Activated naive CD4-positive, alpha-beta T cell treated with anti-CD3 and anti-CD28 coated beads for 36 hours (primary cell): ENCODE data around the gene SPON2. TPM values are rescaled to one million over a fixed set of nuclear protein-coding genes. Genes with fewer than 3 reads are reported as not detected.
A peak's percentile ranks its signal among the peaks of the same experiment; 100 is the strongest.

Source experiments
- CTCF ChIA-PET: fragments of 350-600 bp; sonication (Branson Sonifier 250); formaldehyde crosslinking; loops from one replicate; lab custom pipeline; 2021; ENCODE audit warnings: antibody characterized with exemption; lab: Charles Lee
- DNase-seq: peaks from one replicate; pipeline ENCODE4 v3.0.0-alpha.2; 2020
- H3K27ac Mint-ChIP-seq: one replicate; pipeline ENCODE4 v1.8.0; 2021; ENCODE audit warnings: mild to moderate bottlenecking, mixed read lengths
- H3K27me3 Mint-ChIP-seq: one replicate; pipeline ENCODE4 v1.8.0; 2021; ENCODE audit warnings: low read depth, mixed read lengths
- H3K36me3 Mint-ChIP-seq: one replicate; pipeline ENCODE4 v1.8.0; 2021; ENCODE audit warnings: low read depth, mixed read lengths
- H3K4me1 Mint-ChIP-seq: one replicate; pipeline ENCODE4 v1.8.0; 2021; ENCODE audit warnings: low read depth, mixed read lengths
- H3K4me3 Mint-ChIP-seq: one replicate; pipeline ENCODE4 v1.8.0; 2021; ENCODE audit warnings: mild to moderate bottlenecking, moderate library complexity, mixed read lengths
- H3K9me3 Mint-ChIP-seq: one replicate; pipeline ENCODE4 v1.8.0; 2021; ENCODE audit warnings: mixed read lengths
- intact Hi-C: fragments of 100-400 bp; cut with micrococcal nuclease; formaldehyde crosslinking; loops from one replicate; pipeline ENCODE4 v1.15.1; 2023
- total RNA-seq, 2 experiments: library from RNA; stranded (reverse); gene quantifications; one replicate each; pipeline ENCODE4 v1.2.3, GENCODE V29; 2021

SPON2 gene
- total RNA-seq = 1 to 10 TPM; 4.8 to 5.5 TPM

GRCh38 chr4:1172228-1172851, at the start of gene SPON2:
SPON2 (minus strand) TSS chr4:1172583.
- Mint-ChIP-seq H3K4me1 (peaks cover 8% of the 10 kb centered on the region), H3K4me3 (peak within 1 kb of the TSS; percentile 21)
- CTCF ChIA-PET = interaction anchor here (1.0 kb wide), 1 partner anchor 96 kb away, joined by 4 read pairs; no protein-coding TSS in a partner anchor

GRCh38 chr4:1221155-1221870, 48.9 kb upstream of the SPON2 start:
- H3K27ac Mint-ChIP-seq = no peak overlapping the region
- peaks cover 30% of the 10 kb centered on the region for H3K36me3 Mint-ChIP-seq
- intact Hi-C loops = no loop called here
- DNase-seq = no peak
- CTCF ChIA-PET = no interaction called here
- peaks cover 21% of the 10 kb centered on the region for H3K4me1 Mint-ChIP-seq
- H3K9me3 Mint-ChIP-seq = no peaks in the 10 kb centered on the region
- no peaks in the 10 kb centered on the region for H3K27me3 Mint-ChIP-seq
- no peak overlapping the region for H3K4me3 Mint-ChIP-seq

More at GRCh38 chr4:1172228-1172851, at the start of gene SPON2:
- no peak for DNase-seq
- no peaks in the 10 kb centered on the region for H3K36me3 Mint-ChIP-seq
- no peaks in the 10 kb centered on the region for H3K9me3 Mint-ChIP-seq
- no peak within 1 kb of the TSS for H3K27ac Mint-ChIP-seq
- H3K27me3 Mint-ChIP-seq = peaks cover 25% of the 10 kb centered on the region
- intact Hi-C loops = no loop called here

- no peaks in the 10 kb centered on the region for H3K27me3 Mint-ChIP-seq
- no peak for DNase-seq
- H3K27ac Mint-ChIP-seq = no peak overlapping the region
- H3K9me3 Mint-ChIP-seq = no peaks in the 10 kb centered on the region
- no peak overlapping the region for H3K4me3 Mint-ChIP-seq
- H3K4me1 Mint-ChIP-seq = peaks cover 21% of the 10 kb centered on the region
- CTCF ChIA-PET = interaction anchor here (1.4 kb wide), 1 partner anchor 53 kb away, joined by 10 read pairs; no protein-coding TSS in a partner anchor
- intact Hi-C loops = no loop called here
- peaks cover 30% of the 10 kb centered on the region for H3K36me3 Mint-ChIP-seq
These were observed 48.2 kb upstream of the SPON2 start for GRCh38 chr4:1220566-1220965.

- peaks cover 21% of the 10 kb centered on the region for H3K4me1 Mint-ChIP-seq
- no peaks in the 10 kb centered on the region for H3K9me3 Mint-ChIP-seq
- H3K4me3 Mint-ChIP-seq = no peak overlapping the region
- H3K36me3 Mint-ChIP-seq = peaks cover 26% of the 10 kb centered on the region
- CTCF ChIA-PET = interaction anchor here (1.4 kb wide), 1 partner anchor 52 kb away, joined by 10 read pairs; no protein-coding TSS in a partner anchor
- intact Hi-C loops = no loop called here
- no peaks in the 10 kb centered on the region for H3K27me3 Mint-ChIP-seq
- H3K27ac Mint-ChIP-seq = no peak overlapping the region
- no peak for DNase-seq
These were observed 47.2 kb upstream of the SPON2 start for GRCh38 chr4:1219566-1219950.

GRCh38 chr4:1218634-1219565, 46.5 kb upstream of the SPON2 start:
- DNase-seq = no peak
- Mint-ChIP-seq H3K27me3 (no peaks in the 10 kb centered on the region), H3K27ac (no peak overlapping the region), H3K4me3 (no peak overlapping the region), H3K9me3 (no peaks in the 10 kb centered on the region), H3K36me3 (peaks cover 20% of the 10 kb centered on the region), H3K4me1 (peaks cover 21% of the 10 kb centered on the region)
- CTCF ChIA-PET = no interaction called here
- intact Hi-C loops = no loop called here

GRCh38 chr4:1217366-1217765, 45.0 kb upstream of the SPON2 start:
- Mint-ChIP-seq H3K4me3 (peak overlapping the region; percentile 34), H3K36me3 (peaks cover 20% of the 10 kb centered on the region), H3K4me1 (peaks cover 21% of the 10 kb centered on the region), H3K9me3 (no peaks in the 10 kb centered on the region), H3K27ac (peak overlapping the region; percentile 71), H3K27me3 (no peaks in the 10 kb centered on the region)
- intact Hi-C loops = no loop called here
- CTCF ChIA-PET = interaction anchor here (1.0 to 1.4 kb wide), 3 partner anchors 15 to 50 kb away, joined by 3 to 5 read pairs (median 4); no protein-coding TSS in a partner anchor
- DNase-seq = no peak

- CTCF ChIA-PET = interaction anchor here (1.0 to 1.4 kb wide), 3 partner anchors 14 to 49 kb away, joined by 3 to 5 read pairs (median 4); no protein-coding TSS in a partner anchor
- Mint-ChIP-seq H3K4me3 (peak overlapping the region; percentile 34), H3K27ac (peak overlapping the region; percentile 71), H3K27me3 (no peaks in the 10 kb centered on the region), H3K36me3 (peaks cover 20% of the 10 kb centered on the region), H3K9me3 (no peaks in the 10 kb centered on the region), H3K4me1 (peaks cover 21% of the 10 kb centered on the region)
- DNase-seq = peak; percentile 81
- intact Hi-C loops = no loop called here
These were observed 44.5 kb upstream of the SPON2 start for GRCh38 chr4:1216869-1217294.

- CTCF ChIA-PET = interaction anchor here (0.9 to 1.0 kb wide), 2 partner anchors 28 to 49 kb away, joined by 3 read pairs; no protein-coding TSS in a partner anchor
- H3K4me3 Mint-ChIP-seq = no peak overlapping the region
- H3K4me1 Mint-ChIP-seq = peaks cover 21% of the 10 kb centered on the region
- H3K36me3 Mint-ChIP-seq = peaks cover 20% of the 10 kb centered on the region
- DNase-seq = no peak
- H3K27ac Mint-ChIP-seq = no peak overlapping the region
- H3K27me3 Mint-ChIP-seq = no peaks in the 10 kb centered on the region
- H3K9me3 Mint-ChIP-seq = no peaks in the 10 kb centered on the region
- intact Hi-C loops = no loop called here
These were observed 43.8 kb upstream of the SPON2 start for GRCh38 chr4:1216076-1216614.

GRCh38 chr4:1215141-1216075, 43.0 kb upstream of the SPON2 start:
- Mint-ChIP-seq H3K4me3 (no peak overlapping the region), H3K27me3 (no peaks in the 10 kb centered on the region), H3K36me3 (peaks cover 14% of the 10 kb centered on the region), H3K4me1 (peaks cover 21% of the 10 kb centered on the region), H3K27ac (no peak overlapping the region), H3K9me3 (no peaks in the 10 kb centered on the region)
- no peak for DNase-seq
- CTCF ChIA-PET = interaction anchor here (0.9 kb wide), 1 partner anchor 48 kb away, joined by 3 read pairs; no protein-coding TSS in a partner anchor
- intact Hi-C loops = no loop called here

GRCh38 chr4:1214101-1215095, 42.0 kb upstream of the SPON2 start:
- intact Hi-C loops = no loop called here
- CTCF ChIA-PET = no interaction called here
- peaks cover 11% of the 10 kb centered on the region for H3K36me3 Mint-ChIP-seq

More at GRCh38 chr4:1214101-1215095, 42.0 kb upstream of the SPON2 start:
- H3K9me3 Mint-ChIP-seq = no peaks in the 10 kb centered on the region
- H3K27me3 Mint-ChIP-seq = no peaks in the 10 kb centered on the region
- peaks cover 19% of the 10 kb centered on the region for H3K4me1 Mint-ChIP-seq
- H3K27ac Mint-ChIP-seq = no peak overlapping the region
- DNase-seq = no peak
- H3K4me3 Mint-ChIP-seq = no peak overlapping the region
